K562 (cell line): ENCODE results near the gene CIAO2A. TPM values are rescaled to one million over a fixed set of nuclear protein-coding genes. Genes with fewer than 3 reads are reported as not detected.
A peak's percentile ranks its signal among the peaks of the same experiment; 100 is the strongest.

Experiments used
- CXXC5 ChIP-seq: fragments of 250-450 bp; sonication (Bioruptor Pico); IDR thresholded peaks from 2 replicates; pipeline ENCODE4 v1.8.0; 2022; ENCODE audit warnings: inconsistent platforms, mild to moderate bottlenecking, moderate library complexity
- DMBX1 ChIP-seq: fragments of 250-450 bp; sonication (Bioruptor Pico); IDR thresholded peaks from 2 replicates; pipeline ENCODE4 v1.8.0; 2022; ENCODE audit warnings: inconsistent platforms, mild to moderate bottlenecking, moderate library complexity, borderline replicate concordance
- ELK1 ChIP-seq: sonication (generic); formaldehyde crosslinking; IDR thresholded peaks from 2 replicates; pipeline ENCODE4 v1.8.1; 2022; ENCODE audit warnings: missing genetic modification reagents
- GTF2A2 ChIP-seq: IDR thresholded peaks from 2 replicates; pipeline ENCODE4 v1.6.1; 2016; ENCODE audit warnings: mild to moderate bottlenecking, missing genetic modification characterization, missing compliant biosample characterization
- HEY1 ChIP-seq: fragments of 250-450 bp; sonication (Bioruptor Pico); IDR thresholded peaks from 2 replicates; pipeline ENCODE4 v1.5.0; 2020; ENCODE audit warnings: mild to moderate bottlenecking, moderate library complexity, borderline replicate concordance
- HNRNPK ChIP-seq: fragments of 200-400 bp; formaldehyde crosslinking; IDR thresholded peaks from one replicate; pipeline ENCODE4 v1.6.1; 2018; ENCODE audit warnings: mild to moderate bottlenecking, low read depth, low read length; ENCODE audit not compliant: poor library complexity, severe bottlenecking
- KLF1 ChIP-seq: fragments of 450-650 bp; IDR thresholded peaks from 2 replicates; pipeline ENCODE4 v1.6.1; 2016; ENCODE audit warnings: missing genetic modification characterization, missing compliant biosample characterization
- NFIC ChIP-seq: fragments of 450-650 bp; IDR thresholded peaks from 2 replicates; pipeline ENCODE4 v1.6.1; 2017; ENCODE audit warnings: mild to moderate bottlenecking, inconsistent platforms
- RBM14 ChIP-seq: fragments of 200-400 bp; formaldehyde crosslinking; IDR thresholded peaks from 2 replicates; pipeline ENCODE4 v1.6.1; 2018; ENCODE audit warnings: low read depth, mild to moderate bottlenecking, low read length, moderate library complexity, borderline replicate concordance; ENCODE audit not compliant: insufficient read depth
- SMARCA4 ChIP-seq: fragments of 450-650 bp; IDR thresholded peaks from 2 replicates; pipeline ENCODE4 v1.6.1; 2016
- SP1 ChIP-seq: sonication (generic); formaldehyde crosslinking; IDR thresholded peaks from 2 replicates; pipeline ENCODE4 v1.8.1; 2022; ENCODE audit warnings: mild to moderate bottlenecking, missing genetic modification reagents
- TEAD1 ChIP-seq, 2 experiments: fragments of 450-650 bp in 1 of 2; sonication (generic) in 1 of 2; formaldehyde crosslinking; IDR thresholded peaks; 2 replicates each; pipeline versions ENCODE4 v1.4.0 to v1.8.0; 2020 to 2022; ENCODE audit warnings: mild to moderate bottlenecking in 2 of 2, missing genetic modification reagents in 1 of 2
- U2AF2 ChIP-seq: fragments of 200-400 bp; formaldehyde crosslinking; optimal IDR thresholded peaks from 2 replicates; pipeline ENCODE3; 2017; ENCODE audit warnings: low read depth, mild to moderate bottlenecking, low read length
- ZBTB33 ChIP-seq: sonication (generic); formaldehyde crosslinking; IDR thresholded peaks from 2 replicates; pipeline ENCODE4 v1.8.1; 2023; ENCODE audit warnings: mild to moderate bottlenecking, missing genetic modification reagents
- ZC3H4 ChIP-seq: sonication (generic); formaldehyde crosslinking; IDR thresholded peaks from 2 replicates; pipeline ENCODE4 v1.9.0; 2021; ENCODE audit warnings: missing genetic modification reagents, borderline replicate concordance
- ZNF24 ChIP-seq: fragments of 450-650 bp; IDR thresholded peaks from 2 replicates; pipeline ENCODE4 v1.6.1; 2016
- ZNF41 ChIP-seq: fragments of 250-450 bp; sonication (Bioruptor Pico); conservative IDR thresholded peaks from 2 replicates; pipeline ENCODE4 v1.4.0; 2020; ENCODE audit warnings: mild to moderate bottlenecking
- polyA plus RNA-seq, 8 experiments: library from polyadenylated mRNA; depleted of rRNA in 4 of 8; stranded (reverse) in 5 of 8; unstranded in 3 of 8; fragments of >200 nt; fragmentation: Nextera tagmentation in 2 of 8; fragmentation: Illumina TruSeq in 1 of 8; extraction: Ambion mirVana in 2 of 8; extraction: Trizol in 1 of 8; gene quantifications; 2 replicates each; pipeline versions ENCODE4 v1.2.1 to v1.2.3, GENCODE V29; 2011 to 2014; ENCODE audit warnings: inconsistent platforms in 1 of 8, missing spikeins in 1 of 8
- total RNA-seq, 7 experiments: library from RNA; depleted of rRNA in 6 of 7; stranded (reverse); fragments of >200 nt in 6 of 7; fragmentation: Illumina TruSeq in 2 of 7; extraction: Trizol in 2 of 7; gene quantifications; 2 replicates each; pipeline versions ENCODE4 v1.2.1 to v1.2.3, GENCODE V29; 2011 to 2021; ENCODE audit warnings: low replicate concordance in 1 of 7
- TF ChIP-seq, protein P1 (sequence below): sonication (generic); formaldehyde crosslinking; IDR thresholded peaks from 2 replicates; pipeline ENCODE4 v1.8.0; 2022; ENCODE audit warnings: missing genetic modification reagents, mild to moderate bottlenecking, moderate library complexity, borderline replicate concordance
- TF ChIP-seq, protein P2 (sequence below): fragments of 450-650 bp; conservative IDR thresholded peaks from 2 replicates; pipeline ENCODE4 v1.6.1; 2016; ENCODE audit warnings: missing genetic modification characterization, low read depth, mild to moderate bottlenecking, control low read depth, missing compliant biosample characterization
- TF ChIP-seq, protein P3 (sequence below): conservative IDR thresholded peaks from 2 replicates; pipeline ENCODE4 v1.6.1; 2011; ENCODE audit warnings: low read depth, mild to moderate bottlenecking, low read length; ENCODE audit not compliant: control insufficient read depth

CIAO2A gene
- total and polyA plus RNA-seq, 9 of the 15 experiments (the other 6 are each of a cell fraction or from before 2014, with no cell fraction given): 161 to 429 (median 313) TPM

DNA sequence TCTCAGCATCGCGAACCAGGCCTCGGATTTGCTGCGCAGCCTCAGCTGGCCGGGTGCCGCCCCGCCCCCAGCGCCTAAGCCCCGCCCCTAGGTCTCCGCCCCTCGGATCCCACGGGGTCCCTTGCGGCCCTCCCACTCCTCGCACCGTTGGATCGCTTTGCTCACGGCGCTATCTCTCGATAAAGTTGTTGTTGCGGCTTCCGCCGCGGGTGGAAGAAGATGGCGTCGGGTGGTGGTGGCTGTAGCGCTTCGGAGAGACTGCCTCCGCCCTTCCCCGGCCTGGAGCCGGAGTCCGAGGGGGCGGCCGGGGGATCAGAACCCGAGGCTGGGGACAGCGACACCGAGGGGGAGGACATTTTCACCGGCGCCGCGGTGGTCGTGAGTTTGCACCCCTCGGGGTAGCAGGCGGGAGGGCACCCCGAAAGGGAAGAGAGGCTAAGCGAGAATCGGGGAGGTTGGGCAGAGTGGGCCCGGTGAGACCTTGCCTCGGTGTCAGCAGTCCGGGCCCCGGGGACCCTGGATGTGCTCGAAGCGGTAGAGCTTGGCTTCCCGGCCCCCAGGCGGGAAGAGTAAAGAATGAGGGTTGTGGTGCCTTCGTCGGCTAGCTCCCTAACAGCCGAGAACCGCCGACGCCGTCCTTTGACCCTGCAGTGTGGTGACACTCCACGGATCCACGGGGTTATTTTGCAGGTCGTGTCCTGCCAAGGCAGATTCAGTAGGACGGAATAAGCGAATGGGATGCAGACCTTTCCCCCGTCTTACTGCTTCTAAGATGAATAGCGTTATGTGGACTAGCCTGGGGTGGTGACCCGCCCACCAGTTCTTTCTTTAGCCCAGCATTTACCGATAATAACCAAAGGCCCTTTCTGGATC, 2.4 kb upstream of the CIAO2A start, which contains the start of gene SNX1 (continued):
- TF ChIP-seq SMARCA4: peak; percentile 20; the same call in 1 of the 2 replicates
- TF ChIP-seq ELK1: no peak
- TF ChIP-seq HNRNPK: no peak
- TF ChIP-seq U2AF2: no peak
- no peak for TF ChIP-seq ZC3H4 (CRISPR knock-in tag)
- peak; percentile 72 for TF ChIP-seq NFIC
- TF ChIP-seq ZNF24: 0 out of 2 replicates have a peak, but pooled peaks have one; percentile 8
- TF ChIP-seq GTF2A2 (tag): no peak
- TF ChIP-seq KLF1: peak; percentile 92
- 0 out of 2 replicates have a peak, but pooled peaks have one; percentile 36 for TF ChIP-seq HEY1 (CRISPR knock-in tag)
- no peak for TF ChIP-seq ZNF41 (CRISPR knock-in tag)
- peak in 1 of 2 experiments; percentile 84; a peak in 1 of 4 replicates for TF ChIP-seq TEAD1 (CRISPR knock-in tag; IDR thresholded peaks at IDR 0.05)
- 0 out of 2 replicates have a peak, but pooled peaks have one; percentile 32 for TF ChIP-seq DMBX1 (CRISPR knock-in tag)
- TF ChIP-seq, protein P1, sequence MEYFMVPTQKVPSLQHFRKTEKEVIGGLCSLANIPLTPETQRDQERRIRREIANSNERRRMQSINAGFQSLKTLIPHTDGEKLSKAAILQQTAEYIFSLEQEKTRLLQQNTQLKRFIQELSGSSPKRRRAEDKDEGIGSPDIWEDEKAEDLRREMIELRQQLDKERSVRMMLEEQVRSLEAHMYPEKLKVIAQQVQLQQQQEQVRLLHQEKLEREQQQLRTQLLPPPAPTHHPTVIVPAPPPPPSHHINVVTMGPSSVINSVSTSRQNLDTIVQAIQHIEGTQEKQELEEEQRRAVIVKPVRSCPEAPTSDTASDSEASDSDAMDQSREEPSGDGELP: peak; percentile 95
- peak; percentile 52; the same call in 1 of the 2 replicates for TF ChIP-seq ZBTB33 (CRISPR knock-in tag)
- peak; percentile 93 for TF ChIP-seq CXXC5 (CRISPR knock-in tag)
- TF ChIP-seq, protein P2, sequence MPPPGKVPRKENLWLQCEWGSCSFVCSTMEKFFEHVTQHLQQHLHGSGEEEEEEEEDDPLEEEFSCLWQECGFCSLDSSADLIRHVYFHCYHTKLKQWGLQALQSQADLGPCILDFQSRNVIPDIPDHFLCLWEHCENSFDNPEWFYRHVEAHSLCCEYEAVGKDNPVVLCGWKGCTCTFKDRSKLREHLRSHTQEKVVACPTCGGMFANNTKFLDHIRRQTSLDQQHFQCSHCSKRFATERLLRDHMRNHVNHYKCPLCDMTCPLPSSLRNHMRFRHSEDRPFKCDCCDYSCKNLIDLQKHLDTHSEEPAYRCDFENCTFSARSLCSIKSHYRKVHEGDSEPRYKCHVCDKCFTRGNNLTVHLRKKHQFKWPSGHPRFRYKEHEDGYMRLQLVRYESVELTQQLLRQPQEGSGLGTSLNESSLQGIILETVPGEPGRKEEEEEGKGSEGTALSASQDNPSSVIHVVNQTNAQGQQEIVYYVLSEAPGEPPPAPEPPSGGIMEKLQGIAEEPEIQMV (tag): no peak
- TF ChIP-seq SP1 (CRISPR knock-in tag): peak; percentile 93
- TF ChIP-seq, protein P3, sequence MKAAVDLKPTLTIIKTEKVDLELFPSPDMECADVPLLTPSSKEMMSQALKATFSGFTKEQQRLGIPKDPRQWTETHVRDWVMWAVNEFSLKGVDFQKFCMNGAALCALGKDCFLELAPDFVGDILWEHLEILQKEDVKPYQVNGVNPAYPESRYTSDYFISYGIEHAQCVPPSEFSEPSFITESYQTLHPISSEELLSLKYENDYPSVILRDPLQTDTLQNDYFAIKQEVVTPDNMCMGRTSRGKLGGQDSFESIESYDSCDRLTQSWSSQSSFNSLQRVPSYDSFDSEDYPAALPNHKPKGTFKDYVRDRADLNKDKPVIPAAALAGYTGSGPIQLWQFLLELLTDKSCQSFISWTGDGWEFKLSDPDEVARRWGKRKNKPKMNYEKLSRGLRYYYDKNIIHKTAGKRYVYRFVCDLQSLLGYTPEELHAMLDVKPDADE: peak; percentile 97
- no peak for TF ChIP-seq RBM14
